Glutamatergic neuron (in vitro differentiated cells): ENCODE data around the gene DDX41. TPM values are rescaled to one million over a fixed set of nuclear protein-coding genes. Genes with fewer than 3 reads are reported as not detected.

Experiments used
- DNase-seq: peaks from one replicate; pipeline ENCODE4 v3.0.0; 2022
- H3K27ac Mint-ChIP-seq: one replicate; pipeline ENCODE4 v1.8.0; 2020; ENCODE audit warnings: mild to moderate bottlenecking, mixed read lengths, inconsistent platforms; ENCODE audit not compliant: unreplicated experiment
- H3K27me3 Mint-ChIP-seq: one replicate; pipeline ENCODE4 v1.8.0; 2020; ENCODE audit warnings: mild to moderate bottlenecking, moderate library complexity, mixed read lengths, inconsistent platforms; ENCODE audit not compliant: unreplicated experiment
- H3K36me3 Mint-ChIP-seq: one replicate; pipeline ENCODE4 v1.8.0; 2020; ENCODE audit warnings: mild to moderate bottlenecking, mixed read lengths, inconsistent platforms; ENCODE audit not compliant: unreplicated experiment
- H3K4me1 Mint-ChIP-seq: one replicate; pipeline ENCODE4 v1.8.0; 2020; ENCODE audit warnings: mild to moderate bottlenecking, low read depth, mixed read lengths, inconsistent platforms; ENCODE audit not compliant: unreplicated experiment
- H3K4me3 Mint-ChIP-seq: one replicate; pipeline ENCODE4 v1.8.0; 2020; ENCODE audit warnings: mild to moderate bottlenecking, mixed read lengths, inconsistent platforms; ENCODE audit not compliant: unreplicated experiment
- H3K9me3 Mint-ChIP-seq: one replicate; pipeline ENCODE4 v1.8.0; 2020; ENCODE audit warnings: mild to moderate bottlenecking, moderate library complexity, mixed read lengths, inconsistent platforms; ENCODE audit not compliant: unreplicated experiment
- total RNA-seq: library from RNA; stranded (reverse); fragmentation: NEBNext Ultra II Directional; extraction: Animal tissue kit (Norgen Biotek cat#: 25700); gene quantifications from one replicate; pipeline ENCODE4 v1.2.1, GENCODE V29; 2021; ENCODE audit not compliant: unreplicated experiment
- TF ChIP-seq, protein P1 (sequence below): fragments of 200-600 bp; sonication (generic); IDR thresholded peaks from one replicate; pipeline ENCODE4 v1.5.0; 2021; ENCODE audit not compliant: partially characterized antibody, unreplicated experiment

DDX41 gene
- total RNA-seq, 1 donor from 2014 or later = 125 TPM

DNA sequence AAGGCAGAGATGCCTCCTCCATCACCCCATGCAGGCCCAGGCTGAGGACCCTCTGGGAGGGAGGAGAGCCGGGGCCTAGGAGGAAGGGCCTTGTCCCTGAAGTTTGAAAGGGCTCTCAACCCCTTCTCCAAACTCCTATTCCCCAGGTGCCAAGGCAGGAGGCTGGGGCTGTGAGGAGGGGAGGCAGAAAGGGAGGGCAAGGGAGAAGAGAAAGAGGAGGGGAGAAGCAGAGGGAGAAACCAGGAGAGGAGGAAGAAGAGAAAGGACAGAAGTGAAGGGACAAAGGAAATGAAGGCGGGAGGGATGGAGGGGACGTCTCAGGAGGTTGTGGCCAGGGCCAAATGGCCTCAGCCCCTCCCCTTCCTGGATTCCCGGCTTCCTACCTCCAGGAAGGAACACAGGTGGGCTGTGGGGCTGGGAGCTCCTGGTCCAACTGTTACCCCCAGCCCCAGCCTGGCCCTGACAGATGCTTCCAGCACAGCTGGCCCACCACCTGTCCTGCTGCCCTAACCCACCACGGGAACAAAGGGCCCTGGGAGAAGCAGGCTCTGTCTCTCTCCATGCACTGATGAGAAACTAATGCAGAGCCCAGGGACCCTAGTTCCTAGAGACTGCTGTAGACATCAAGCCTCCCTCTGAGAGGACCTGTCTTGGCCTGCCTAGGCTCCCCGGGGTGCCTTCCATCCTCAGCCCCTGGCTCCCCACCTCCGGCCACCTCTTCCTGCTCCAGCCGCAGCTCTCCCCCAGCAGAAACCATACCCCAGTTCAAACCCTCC lies 46.8 kb downstream of the DDX41 start:
- peaks cover 55% of the 10 kb centered on the region for H3K9me3 Mint-ChIP-seq
- H3K36me3 Mint-ChIP-seq = peaks cover 10% of the 10 kb centered on the region
- peaks cover 64% of the 10 kb centered on the region for H3K27me3 Mint-ChIP-seq
- TF ChIP-seq, protein P1, sequence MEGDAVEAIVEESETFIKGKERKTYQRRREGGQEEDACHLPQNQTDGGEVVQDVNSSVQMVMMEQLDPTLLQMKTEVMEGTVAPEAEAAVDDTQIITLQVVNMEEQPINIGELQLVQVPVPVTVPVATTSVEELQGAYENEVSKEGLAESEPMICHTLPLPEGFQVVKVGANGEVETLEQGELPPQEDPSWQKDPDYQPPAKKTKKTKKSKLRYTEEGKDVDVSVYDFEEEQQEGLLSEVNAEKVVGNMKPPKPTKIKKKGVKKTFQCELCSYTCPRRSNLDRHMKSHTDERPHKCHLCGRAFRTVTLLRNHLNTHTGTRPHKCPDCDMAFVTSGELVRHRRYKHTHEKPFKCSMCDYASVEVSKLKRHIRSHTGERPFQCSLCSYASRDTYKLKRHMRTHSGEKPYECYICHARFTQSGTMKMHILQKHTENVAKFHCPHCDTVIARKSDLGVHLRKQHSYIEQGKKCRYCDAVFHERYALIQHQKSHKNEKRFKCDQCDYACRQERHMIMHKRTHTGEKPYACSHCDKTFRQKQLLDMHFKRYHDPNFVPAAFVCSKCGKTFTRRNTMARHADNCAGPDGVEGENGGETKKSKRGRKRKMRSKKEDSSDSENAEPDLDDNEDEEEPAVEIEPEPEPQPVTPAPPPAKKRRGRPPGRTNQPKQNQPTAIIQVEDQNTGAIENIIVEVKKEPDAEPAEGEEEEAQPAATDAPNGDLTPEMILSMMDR = no peak
- peak overlapping the region; percentile 95 for H3K4me3 Mint-ChIP-seq
- peak; percentile 73 for DNase-seq
- H3K27ac Mint-ChIP-seq = peak overlapping the region; percentile 100
- H3K4me1 Mint-ChIP-seq = peaks cover 35% of the 10 kb centered on the region

DNA sequence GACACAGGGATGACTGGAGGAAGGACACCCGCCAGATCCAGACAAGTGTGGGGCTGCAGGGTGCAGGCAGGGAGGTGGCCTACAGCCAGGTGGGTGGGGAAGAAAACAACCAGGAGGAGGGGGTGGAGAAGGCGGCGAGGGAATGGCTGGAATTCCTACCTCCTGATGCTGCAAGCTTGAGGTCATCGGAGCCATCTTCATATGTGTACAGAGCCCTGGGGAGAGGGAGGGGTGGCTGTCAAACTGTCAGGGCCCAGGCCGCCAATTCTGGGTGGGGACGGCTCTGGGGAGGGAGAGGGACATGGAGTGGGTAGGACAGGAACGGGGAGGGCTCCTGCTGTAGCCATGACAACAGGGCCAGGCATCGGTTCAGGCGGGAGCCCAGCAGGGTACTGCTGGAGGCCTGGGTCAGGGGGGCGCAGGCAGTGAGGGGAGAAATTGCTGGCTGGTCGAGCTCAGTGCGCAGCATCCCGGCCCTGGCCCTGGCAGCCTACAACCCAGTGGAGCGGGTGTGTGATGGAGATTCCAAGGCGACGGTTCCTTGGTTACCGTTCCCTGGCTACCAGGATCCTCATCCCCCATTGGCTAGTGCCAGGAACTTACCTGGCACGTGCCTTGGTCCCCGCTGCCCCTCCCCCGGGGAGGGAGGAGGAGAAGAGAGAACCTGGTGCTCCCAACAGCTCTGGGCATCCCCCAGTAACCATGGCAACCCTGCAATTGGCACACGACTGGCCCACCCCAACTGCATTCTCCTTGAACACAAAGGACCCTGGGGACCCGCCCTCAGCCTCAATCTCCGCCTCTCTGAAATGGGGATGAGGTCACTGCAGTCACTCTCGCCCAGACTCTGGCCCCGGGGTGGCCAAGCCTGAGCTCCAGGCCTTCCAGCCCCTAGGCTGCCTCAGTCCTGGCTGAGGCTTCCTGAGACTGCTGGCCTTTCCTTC lies 47.8 kb downstream of the DDX41 start:
- Mint-ChIP-seq H3K4me3 (peak overlapping the region; percentile 95), H3K27me3 (peaks cover 56% of the 10 kb centered on the region), H3K9me3 (peaks cover 48% of the 10 kb centered on the region), H3K36me3 (peaks cover 10% of the 10 kb centered on the region), H3K4me1 (peaks cover 26% of the 10 kb centered on the region), H3K27ac (peak overlapping the region; percentile 100)
- TF ChIP-seq, protein P1 = no peak
- DNase-seq = peak; percentile 68

DNA sequence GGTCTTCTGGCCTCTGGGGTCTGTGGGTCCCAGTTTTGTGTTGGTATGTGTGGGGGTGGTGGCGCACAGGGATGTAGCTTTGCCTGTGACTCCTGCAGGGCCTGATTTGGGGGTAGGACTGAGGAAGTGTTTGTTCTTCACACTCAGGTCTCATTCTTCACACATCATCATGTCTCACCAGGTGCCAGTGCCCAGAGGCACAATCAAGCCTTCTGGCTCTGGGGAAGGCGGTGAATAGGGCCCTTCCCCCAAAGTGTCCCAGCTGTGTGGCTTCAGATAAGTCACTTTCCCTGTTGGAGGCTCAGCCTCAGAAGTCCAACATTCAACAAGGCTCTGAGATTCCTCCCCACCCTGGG lies 48.5 kb downstream of the DDX41 start:
- H3K36me3 Mint-ChIP-seq = peaks cover 10% of the 10 kb centered on the region
- peaks cover 54% of the 10 kb centered on the region for H3K27me3 Mint-ChIP-seq
- peaks cover 25% of the 10 kb centered on the region for H3K4me1 Mint-ChIP-seq
- H3K4me3 Mint-ChIP-seq = peak overlapping the region; percentile 95
- peaks cover 50% of the 10 kb centered on the region for H3K9me3 Mint-ChIP-seq
- DNase-seq = no peak
- TF ChIP-seq, protein P1 = no peak
- H3K27ac Mint-ChIP-seq = peak overlapping the region; percentile 100

DNA sequence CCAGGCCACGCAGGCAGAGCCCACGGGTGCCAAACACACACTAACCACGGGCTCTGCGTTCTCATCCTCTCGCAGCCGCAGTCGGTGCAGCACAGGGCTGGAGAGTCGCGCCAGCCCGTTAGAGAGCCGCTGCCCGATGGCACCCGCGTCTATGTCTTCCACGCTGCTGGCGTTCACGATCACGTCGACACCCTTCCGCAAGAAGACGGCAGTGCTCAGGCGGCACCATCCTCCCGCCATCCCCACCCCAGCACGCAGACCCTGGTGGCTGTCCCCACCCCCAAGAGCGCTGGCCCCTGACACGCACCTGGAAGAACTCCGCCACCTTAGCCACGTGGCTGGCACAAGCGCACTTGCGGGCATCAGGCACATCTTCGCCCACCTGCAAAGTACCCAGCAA lies 49.3 kb downstream of the DDX41 start:
- TF ChIP-seq, protein P1 = no peak
- peaks cover 53% of the 10 kb centered on the region for H3K9me3 Mint-ChIP-seq
- H3K4me3 Mint-ChIP-seq = no peak overlapping the region
- H3K27ac Mint-ChIP-seq = peak overlapping the region; percentile 52
- peaks cover 10% of the 10 kb centered on the region for H3K36me3 Mint-ChIP-seq
- DNase-seq = no peak
- H3K4me1 Mint-ChIP-seq = peaks cover 28% of the 10 kb centered on the region
- peaks cover 57% of the 10 kb centered on the region for H3K27me3 Mint-ChIP-seq

DNA sequence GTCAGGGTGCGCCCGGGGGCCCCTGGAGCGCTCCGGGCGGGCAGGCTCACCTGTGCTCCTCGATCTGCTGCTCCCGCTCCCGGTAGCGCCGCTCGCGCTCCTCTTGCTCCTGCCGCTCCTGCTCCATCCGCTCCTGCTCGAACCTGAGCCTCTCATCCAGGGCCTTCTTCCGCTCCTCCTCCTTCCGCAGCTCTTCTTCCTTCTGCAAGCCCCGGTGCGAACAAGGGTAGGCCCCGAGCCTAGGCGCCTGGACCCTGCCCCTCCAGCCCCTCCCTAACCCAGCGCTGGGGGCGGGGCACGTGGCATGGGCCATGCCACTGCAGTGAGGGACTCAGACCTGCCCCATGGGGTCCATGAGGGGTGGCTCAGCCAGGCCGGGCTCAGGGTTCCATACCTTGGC lies 49.9 kb downstream of the DDX41 start:
- H3K27me3 Mint-ChIP-seq = peaks cover 55% of the 10 kb centered on the region
- no peak for DNase-seq
- H3K4me3 Mint-ChIP-seq = no peak overlapping the region
- peaks cover 28% of the 10 kb centered on the region for H3K4me1 Mint-ChIP-seq
- H3K36me3 Mint-ChIP-seq = peaks cover 10% of the 10 kb centered on the region
- H3K27ac Mint-ChIP-seq = peak overlapping the region; percentile 73
- TF ChIP-seq, protein P1 = no peak
- peaks cover 49% of the 10 kb centered on the region for H3K9me3 Mint-ChIP-seq
